ENCODE results near the gene DBN1.

DNA sequence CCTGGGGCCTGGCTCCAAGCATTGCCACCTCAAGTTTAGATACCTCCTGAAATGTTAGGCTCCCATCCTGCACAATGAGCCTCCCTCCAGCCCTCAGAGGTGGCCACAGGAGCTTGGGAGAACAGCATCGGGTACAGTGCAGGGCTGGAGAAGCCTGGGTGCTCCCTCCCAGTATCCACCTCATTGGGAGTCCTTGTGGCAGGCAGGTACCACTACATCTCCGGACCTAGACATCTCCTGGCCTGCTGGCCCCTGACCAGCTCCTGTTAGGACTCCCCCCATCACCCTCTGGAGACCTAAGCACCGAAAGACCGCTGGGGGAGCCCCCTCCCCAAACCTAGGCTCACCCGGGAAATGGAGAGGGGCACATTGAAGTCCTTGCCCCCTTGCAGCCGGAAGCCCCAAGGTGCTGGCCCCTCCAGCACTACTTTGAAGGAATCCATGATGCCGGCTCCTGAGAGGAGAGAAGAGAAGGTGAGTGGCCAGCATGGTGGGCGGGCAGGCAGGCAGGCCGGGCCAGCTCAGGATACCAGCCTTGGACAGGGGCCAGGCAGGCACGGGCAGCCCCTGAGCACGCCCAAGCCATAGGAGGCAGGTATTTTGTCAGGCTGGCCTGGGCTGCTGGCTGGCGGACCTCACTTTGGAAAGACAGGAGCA is 22.8 kb upstream of the DBN1 start:
- TF ChIP-seq, protein P1, sequence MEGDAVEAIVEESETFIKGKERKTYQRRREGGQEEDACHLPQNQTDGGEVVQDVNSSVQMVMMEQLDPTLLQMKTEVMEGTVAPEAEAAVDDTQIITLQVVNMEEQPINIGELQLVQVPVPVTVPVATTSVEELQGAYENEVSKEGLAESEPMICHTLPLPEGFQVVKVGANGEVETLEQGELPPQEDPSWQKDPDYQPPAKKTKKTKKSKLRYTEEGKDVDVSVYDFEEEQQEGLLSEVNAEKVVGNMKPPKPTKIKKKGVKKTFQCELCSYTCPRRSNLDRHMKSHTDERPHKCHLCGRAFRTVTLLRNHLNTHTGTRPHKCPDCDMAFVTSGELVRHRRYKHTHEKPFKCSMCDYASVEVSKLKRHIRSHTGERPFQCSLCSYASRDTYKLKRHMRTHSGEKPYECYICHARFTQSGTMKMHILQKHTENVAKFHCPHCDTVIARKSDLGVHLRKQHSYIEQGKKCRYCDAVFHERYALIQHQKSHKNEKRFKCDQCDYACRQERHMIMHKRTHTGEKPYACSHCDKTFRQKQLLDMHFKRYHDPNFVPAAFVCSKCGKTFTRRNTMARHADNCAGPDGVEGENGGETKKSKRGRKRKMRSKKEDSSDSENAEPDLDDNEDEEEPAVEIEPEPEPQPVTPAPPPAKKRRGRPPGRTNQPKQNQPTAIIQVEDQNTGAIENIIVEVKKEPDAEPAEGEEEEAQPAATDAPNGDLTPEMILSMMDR (IDR thresholded peaks at IDR 0.05; ENCODE audit: low read depth, low read length) = no peak
- TF ChIP-seq EZH2phosphoT487 (IDR thresholded peaks at IDR 0.05; ENCODE audit: low read depth) = no peak
